ENCODE measurements around the gene ANO3. TPM values are rescaled to one million over a fixed set of nuclear protein-coding genes. Genes with fewer than 3 reads are reported as not detected.

The ANO3 gene
- total and polyA plus RNA-seq, 2 donors (not counting 3 experiments of a cell fraction or from before 2014, with no cell fraction given), result not detected

- Histone ChIP-seq H3K79me2 (ENCODE audit: control insufficient read depth, insufficient read depth, low read length) (no peaks in the 10 kb centered on the region), H2AFZ (ENCODE audit: low read depth, low read length) (no peak overlapping the region), H3K4me3 (replicated peaks in 1 of 3; ENCODE audit: insufficient read depth in 1 of 3, low read depth in 1 of 3, low read length in 3 of 3) (no peak overlapping the region), H3K9ac (replicated peaks; ENCODE audit: extremely low read depth, insufficient read depth, low read length) (no peak overlapping the region), H3K9me1 (replicated peaks; ENCODE audit: control insufficient read depth, extremely low read depth, insufficient read depth, low read length) (no peaks in the 10 kb centered on the region), H3K27me3 (ENCODE audit: control insufficient read depth in 2 of 2, insufficient read depth in 2 of 2, low read length in 2 of 2) (no peaks in the 10 kb centered on the region), H3K27ac (ENCODE audit: insufficient read depth, low read depth, low read length) (no peak overlapping the region), H3K4me1 (ENCODE audit: control insufficient read depth, extremely low read depth, insufficient read depth, low read length) (no peaks in the 10 kb centered on the region), H4K20me1 (replicated peaks; ENCODE audit: control insufficient read depth, extremely low read depth, insufficient read depth, low read length) (no peaks in the 10 kb centered on the region), H3K4me2 (ENCODE audit: insufficient read depth, low read length) (no peak overlapping the region), H3K9me3 (replicated peaks; ENCODE audit: control insufficient read depth, insufficient read depth, low read length) (no peaks in the 10 kb centered on the region), H3K36me3 (ENCODE audit: control insufficient read depth in 2 of 2, extremely low read depth in 1 of 2, insufficient read depth in 2 of 2, low read length in 2 of 2) (no peaks in the 10 kb centered on the region)
- dilution Hi-C loops (cut with MboI; ENCODE audit: extremely low pct_ligation_motif_present, low sequenced_read_pairs) (no loop called here), intact Hi-C loops (cut with micrococcal nuclease) (no loop called here)
- FAIRE-seq (no peak), DNase-seq (ENCODE audit: low read depth, low spot score) (no peak)
- ChIA-PET CTCF (no interaction called here), POLR2A (no interaction called here)
- no TSS peak for BruUV-seq (replicated peaks)
- TF ChIP-seq JUN (IDR thresholded peaks at IDR 0.05; ENCODE audit: borderline replicate concordance, insufficient read depth, insufficient read length, low read depth), result no peak
- TF ChIP-seq FOS (IDR thresholded peaks at IDR 0.05; ENCODE audit: borderline replicate concordance, insufficient read depth, low read length), result no peak
- TF ChIP-seq MYC (IDR thresholded peaks at IDR 0.05; ENCODE audit: low read depth, low read length), result no peak
Observed at GRCh38 chr11:26424255-26424654, 92.3 kb downstream of the ANO3 start.

DNA sequence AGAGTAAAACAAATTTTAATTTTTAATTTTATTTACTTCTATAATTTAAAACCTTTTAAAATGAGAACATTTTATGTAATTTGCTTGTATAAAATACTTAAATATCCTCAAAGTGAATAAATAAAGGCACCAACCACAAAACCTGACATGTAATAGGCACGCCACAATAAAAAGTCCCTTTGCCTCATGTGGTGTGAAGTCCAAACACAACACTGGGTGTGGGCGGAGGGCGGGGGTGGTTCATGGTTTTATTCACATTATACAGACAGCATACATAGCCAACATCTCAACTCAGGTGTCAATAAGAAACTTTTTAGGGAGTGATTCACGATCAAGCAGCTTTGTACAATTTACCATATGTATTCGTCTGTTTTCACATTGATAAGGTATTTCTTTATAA is 107.9 kb downstream of the ANO3 start:
- no peak overlapping the region for H3K9ac ChIP-seq (replicated peaks; ENCODE audit: extremely low read depth, insufficient read depth, low read length)

More for the DNA sequence above, 107.9 kb downstream of the ANO3 start:
- ChIA-PET POLR2A (no interaction called here), CTCF (no interaction called here)
- no peaks in the 10 kb centered on the region for H3K36me3 ChIP-seq (ENCODE audit: control insufficient read depth in 2 of 2, extremely low read depth in 1 of 2, insufficient read depth in 2 of 2, low read length in 2 of 2)
- H2AFZ ChIP-seq (ENCODE audit: low read depth, low read length), result no peak overlapping the region
- no peak for FAIRE-seq
- H3K27me3 ChIP-seq (ENCODE audit: control insufficient read depth in 2 of 2, insufficient read depth in 2 of 2, low read length in 2 of 2), result no peaks in the 10 kb centered on the region
- intact Hi-C loops (cut with micrococcal nuclease) (no loop called here), dilution Hi-C loops (cut with MboI; ENCODE audit: extremely low pct_ligation_motif_present, low sequenced_read_pairs) (no loop called here)
- H3K4me3 ChIP-seq (replicated peaks in 1 of 3; ENCODE audit: insufficient read depth in 1 of 3, low read depth in 1 of 3, low read length in 3 of 3), result no peak overlapping the region
- no peaks in the 10 kb centered on the region for H3K4me1 ChIP-seq (ENCODE audit: control insufficient read depth, extremely low read depth, insufficient read depth, low read length)
- H3K79me2 ChIP-seq (ENCODE audit: control insufficient read depth, insufficient read depth, low read length), result no peaks in the 10 kb centered on the region
- H3K4me2 ChIP-seq (ENCODE audit: insufficient read depth, low read length), result no peak overlapping the region
- no peak for DNase-seq (ENCODE audit: low read depth, low spot score)
- no peaks in the 10 kb centered on the region for H4K20me1 ChIP-seq (replicated peaks; ENCODE audit: control insufficient read depth, extremely low read depth, insufficient read depth, low read length)
- no peak overlapping the region for H3K27ac ChIP-seq (ENCODE audit: insufficient read depth, low read depth, low read length)
- H3K9me3 ChIP-seq (replicated peaks; ENCODE audit: control insufficient read depth, insufficient read depth, low read length), result no peaks in the 10 kb centered on the region
- BruUV-seq (replicated peaks), result no TSS peak
- TF ChIP-seq, protein P1, sequence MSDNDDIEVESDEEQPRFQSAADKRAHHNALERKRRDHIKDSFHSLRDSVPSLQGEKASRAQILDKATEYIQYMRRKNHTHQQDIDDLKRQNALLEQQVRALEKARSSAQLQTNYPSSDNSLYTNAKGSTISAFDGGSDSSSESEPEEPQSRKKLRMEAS (IDR thresholded peaks at IDR 0.05; ENCODE audit: insufficient read depth, insufficient read length), result no peak
- TF ChIP-seq EZH2 (IDR thresholded peaks at IDR 0.05; ENCODE audit: borderline replicate concordance, low read depth, low read length, severe bottlenecking) (no peak), FOS (IDR thresholded peaks at IDR 0.05; ENCODE audit: borderline replicate concordance, insufficient read depth, low read length) (no peak), MYC (IDR thresholded peaks at IDR 0.05; ENCODE audit: low read depth, low read length) (no peak), POLR2AphosphoS5 (IDR thresholded peaks at IDR 0.05; ENCODE audit: insufficient read depth, low read depth, low read length) (no peak), JUN (IDR thresholded peaks at IDR 0.05; ENCODE audit: borderline replicate concordance, insufficient read depth, insufficient read length, low read depth) (no peak), GATA2 (IDR thresholded peaks at IDR 0.05; ENCODE audit: insufficient read depth, insufficient read length, low read depth, low read length) (no peak), POLR2A (IDR thresholded peaks at IDR 0.05; ENCODE audit: low read depth, low read length) (no peak)
- TF ChIP-seq, protein P2, sequence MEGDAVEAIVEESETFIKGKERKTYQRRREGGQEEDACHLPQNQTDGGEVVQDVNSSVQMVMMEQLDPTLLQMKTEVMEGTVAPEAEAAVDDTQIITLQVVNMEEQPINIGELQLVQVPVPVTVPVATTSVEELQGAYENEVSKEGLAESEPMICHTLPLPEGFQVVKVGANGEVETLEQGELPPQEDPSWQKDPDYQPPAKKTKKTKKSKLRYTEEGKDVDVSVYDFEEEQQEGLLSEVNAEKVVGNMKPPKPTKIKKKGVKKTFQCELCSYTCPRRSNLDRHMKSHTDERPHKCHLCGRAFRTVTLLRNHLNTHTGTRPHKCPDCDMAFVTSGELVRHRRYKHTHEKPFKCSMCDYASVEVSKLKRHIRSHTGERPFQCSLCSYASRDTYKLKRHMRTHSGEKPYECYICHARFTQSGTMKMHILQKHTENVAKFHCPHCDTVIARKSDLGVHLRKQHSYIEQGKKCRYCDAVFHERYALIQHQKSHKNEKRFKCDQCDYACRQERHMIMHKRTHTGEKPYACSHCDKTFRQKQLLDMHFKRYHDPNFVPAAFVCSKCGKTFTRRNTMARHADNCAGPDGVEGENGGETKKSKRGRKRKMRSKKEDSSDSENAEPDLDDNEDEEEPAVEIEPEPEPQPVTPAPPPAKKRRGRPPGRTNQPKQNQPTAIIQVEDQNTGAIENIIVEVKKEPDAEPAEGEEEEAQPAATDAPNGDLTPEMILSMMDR (IDR thresholded peaks at IDR 0.05; ENCODE audit: extremely low read depth in 1 of 2, insufficient read depth in 1 of 2, low read depth in 1 of 2, low read length in 2 of 2), result no peak
- H3K9me1 ChIP-seq (replicated peaks; ENCODE audit: control insufficient read depth, extremely low read depth, insufficient read depth, low read length), result no peaks in the 10 kb centered on the region

All from endothelial cell of umbilical vein (primary cell).